HG03108 (cell line): ENCODE measurements around the gene TSPO.
"Not testable (repeated sequence)": the region's sequence is repeated elsewhere in the genome, so short reads cannot be mapped to it uniquely, and the experiment has no call there.

Source experiments
- ATAC-seq: cut with Tn5 transposase; IDR thresholded peaks from one replicate; pipeline ENCODE4 v1.9.1; 2021; ENCODE audit warnings: moderate library complexity; ENCODE audit not compliant: unreplicated experiment

Gene TSPO

DNA sequence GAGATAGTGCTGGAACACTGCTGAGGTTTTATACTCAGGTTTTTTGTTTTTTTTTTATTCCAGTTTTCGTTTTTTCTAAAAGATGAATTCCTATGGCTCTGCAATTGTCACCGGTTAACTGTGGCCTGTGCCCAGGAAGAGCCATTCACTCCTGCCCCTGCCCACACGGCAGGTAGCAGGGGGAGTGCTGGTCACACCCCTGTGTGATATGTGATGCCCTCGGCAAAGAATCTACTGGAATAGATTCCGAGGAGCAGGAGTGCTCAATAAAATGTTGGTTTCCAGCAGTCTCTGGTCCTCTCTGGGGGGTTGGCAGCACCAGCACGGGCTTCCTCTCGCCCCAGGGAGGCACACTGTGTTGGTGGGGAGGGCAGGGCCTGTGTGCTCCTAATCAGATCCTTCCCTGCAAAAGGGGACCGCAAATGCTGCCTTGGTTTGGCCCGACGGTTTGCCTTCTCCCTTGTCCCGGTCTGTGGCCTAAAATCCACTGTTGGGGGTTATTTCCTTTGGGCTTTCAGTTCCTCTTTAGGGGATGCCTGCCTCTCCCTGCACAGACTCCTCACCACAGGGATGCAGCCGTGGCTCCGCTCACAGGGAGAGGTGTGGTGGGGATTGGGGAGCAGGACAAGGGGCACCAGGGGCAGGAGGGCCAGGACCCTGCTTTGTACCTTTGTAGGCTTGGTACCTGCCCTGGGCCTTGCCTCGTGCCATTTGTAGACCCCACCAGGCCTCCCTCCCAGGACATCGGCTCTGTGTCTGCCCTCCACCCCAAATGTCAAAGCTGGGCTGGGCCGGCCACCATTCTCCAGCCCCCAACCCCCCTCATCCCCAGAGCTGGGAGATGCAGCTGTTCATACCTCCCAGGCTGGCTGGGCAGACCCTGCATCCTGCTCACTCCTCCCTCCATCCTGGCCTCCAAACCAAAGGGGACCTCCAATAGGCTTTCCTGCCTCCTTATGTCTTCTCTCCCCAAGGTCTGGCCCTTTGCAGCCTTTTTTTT, 21.6 kb upstream of the TSPO start:
- no peak for ATAC-seq

DNA sequence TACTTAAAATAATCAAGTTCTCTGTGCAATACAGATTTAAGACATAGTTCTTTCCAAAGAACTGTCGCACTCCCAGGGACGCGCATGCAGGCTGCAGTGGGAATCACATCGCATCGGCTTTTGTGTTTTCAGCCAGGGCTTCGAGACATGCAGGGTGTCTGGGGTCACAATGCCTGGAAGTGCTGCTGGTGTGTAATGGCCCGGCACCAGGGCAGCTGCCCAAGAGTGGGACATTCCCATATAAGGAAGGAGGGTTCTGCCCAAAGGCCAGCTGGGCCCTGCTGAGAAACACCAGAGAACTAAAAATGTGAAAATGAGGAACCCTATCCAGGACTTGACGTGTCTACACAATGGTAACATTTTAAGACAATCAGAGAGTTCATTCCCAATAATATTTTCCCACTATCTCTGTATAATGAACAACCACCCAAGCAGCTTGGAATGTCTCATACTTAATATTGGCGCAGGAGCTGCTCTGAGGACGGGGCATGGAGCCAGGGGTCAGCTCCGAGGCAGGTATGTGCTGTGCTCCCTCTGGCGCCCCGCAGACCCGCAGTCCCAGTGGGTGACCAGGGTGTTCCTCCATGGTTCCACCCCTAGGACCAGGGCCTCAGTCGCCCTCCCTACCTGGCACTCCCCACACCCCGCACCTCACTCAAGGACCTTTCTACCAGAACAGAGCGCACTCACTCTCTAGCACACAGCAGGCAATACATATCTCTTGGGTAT, 19.4 kb upstream of the TSPO start:
- no peak for ATAC-seq

DNA sequence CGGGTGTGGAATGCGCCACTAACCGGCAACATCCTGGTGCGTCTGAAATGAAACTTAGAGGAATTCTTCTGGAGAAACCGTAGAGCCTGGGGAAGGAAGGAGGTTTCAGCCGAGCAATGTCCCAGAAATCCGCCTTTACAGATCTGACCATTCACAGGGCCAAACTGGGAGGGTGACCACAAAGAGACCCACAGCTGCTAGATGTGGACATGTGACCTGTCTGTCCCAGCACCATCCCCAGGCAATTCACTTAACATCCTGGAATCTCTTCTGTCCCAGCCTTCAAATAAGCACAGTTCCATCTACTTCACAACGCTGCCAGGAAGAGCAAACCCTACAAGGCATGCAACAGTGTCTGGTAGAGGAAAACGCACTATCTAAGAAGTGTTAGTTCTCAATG, 18.0 kb upstream of the TSPO start:
- ATAC-seq: no peak

DNA sequence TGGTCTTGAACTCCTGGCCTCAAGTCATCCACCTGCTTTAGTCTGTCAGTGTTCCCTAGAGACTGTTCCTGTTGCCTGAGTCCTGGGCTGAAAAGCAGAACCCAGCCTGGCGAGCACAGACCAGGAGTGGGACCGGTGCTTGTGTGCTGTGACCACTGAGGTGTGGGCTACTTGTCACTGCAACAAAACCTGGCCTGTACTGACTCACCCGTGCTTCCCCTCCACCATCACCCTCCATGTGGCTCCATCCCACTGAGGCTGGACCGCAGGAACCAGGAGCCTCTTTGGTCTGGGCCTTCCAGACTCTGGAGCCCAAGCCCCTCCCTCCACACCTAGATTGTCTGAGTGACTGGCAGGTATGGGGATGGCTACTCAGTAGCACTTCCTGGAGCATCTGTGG, 16.8 kb upstream of the TSPO start:
- ATAC-seq: no peak

DNA sequence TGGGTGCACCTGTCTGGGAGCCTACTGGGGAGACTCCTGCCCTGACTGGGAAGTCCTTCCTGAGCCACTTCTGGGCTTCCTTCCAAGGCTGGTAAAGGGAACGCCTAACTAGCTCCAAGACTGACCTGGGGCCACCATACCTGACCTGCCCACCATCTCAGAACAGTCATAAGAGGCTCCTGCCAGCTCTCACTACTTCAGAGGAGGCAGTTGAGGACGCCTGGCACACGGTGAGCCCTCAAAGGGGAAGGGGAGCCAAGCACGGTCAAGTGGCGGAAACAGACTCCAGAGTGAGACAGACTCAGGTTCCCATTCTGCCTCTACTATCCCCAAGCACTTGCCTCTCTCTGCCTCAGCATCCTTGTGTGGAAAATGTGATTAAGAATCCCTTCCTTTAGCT, 15.8 kb upstream of the TSPO start:
- ATAC-seq: no peak

DNA sequence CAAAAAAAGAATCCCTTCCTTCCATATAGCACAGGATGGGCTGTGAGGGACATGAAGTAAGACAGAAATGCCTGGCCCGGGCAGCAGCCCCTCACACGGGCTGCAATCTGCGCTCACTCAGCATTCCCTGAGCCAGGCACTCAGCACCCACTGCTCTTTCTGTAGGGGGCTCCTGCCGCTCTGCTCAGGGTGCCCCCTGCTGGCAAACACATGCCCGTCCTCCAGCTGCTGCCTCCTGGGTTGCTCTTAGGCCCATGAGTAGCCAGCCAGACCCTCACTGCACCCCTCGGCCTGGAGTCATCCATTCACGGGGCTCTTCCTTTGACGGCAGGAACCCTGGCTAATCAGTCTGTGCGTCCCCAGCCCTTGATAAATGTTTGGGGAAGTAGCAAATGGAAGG, 15.1 kb upstream of the TSPO start:
- no peak for ATAC-seq

DNA sequence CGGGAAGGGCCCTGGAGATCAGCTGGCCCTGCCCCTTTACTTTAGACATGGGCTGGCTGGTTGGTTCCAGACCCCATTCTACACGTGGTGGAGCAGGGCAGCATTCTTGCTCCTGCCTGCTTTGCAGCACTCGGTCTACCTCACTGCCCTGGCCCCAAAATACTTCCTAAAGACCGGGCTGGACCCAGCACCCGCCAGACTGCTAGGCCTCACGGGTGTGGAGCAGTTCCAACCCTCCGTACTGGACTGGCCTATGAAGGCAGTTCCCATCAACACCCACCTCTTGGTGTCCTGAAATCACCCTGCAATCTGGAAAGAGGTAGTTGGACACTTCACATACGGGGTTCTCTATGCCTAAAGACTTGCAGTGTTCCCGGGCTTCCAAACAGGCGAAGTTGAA, 14.6 kb upstream of the TSPO start:
- no peak for ATAC-seq

DNA sequence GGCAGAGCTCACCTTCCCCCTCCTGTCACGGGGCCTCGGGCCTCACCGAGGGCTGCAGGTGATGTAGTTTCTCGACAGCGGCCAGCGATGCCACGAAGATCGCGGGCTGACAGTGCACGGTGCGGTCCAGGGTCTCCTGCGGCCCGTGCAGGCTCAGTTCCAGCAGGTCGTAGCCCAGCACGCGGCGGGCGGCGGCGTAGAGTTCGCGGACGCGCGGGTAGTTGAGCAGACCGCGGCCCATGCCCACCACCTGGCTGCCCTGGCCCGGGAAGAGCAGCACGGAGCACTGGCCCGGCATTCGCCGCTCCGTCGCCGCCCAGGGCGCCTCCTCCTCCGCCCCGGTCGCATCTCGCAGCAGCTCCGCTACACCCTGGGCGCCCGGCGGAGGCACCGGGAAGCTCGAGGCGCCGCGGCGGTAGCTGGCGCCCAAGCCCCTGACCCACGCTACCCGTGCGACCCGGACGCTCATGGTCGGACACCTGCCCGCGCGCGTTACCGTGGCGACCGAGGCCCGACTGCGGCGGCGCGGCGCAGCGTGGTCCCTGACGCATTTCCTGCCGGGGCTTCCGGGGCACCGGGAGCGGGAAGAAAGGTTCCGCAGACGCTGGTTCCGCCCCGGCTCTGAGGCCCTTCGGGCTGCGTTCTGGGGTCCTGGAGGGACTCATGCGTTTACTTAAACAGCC, 8.3 kb upstream of the TSPO start, which contains the start of gene MCAT:
Gene MCAT (minus strand): TSS at position 519 of the 683 bp plus-strand sequence. CDS start 50 bp downstream, at position 469.
- ATAC-seq: peak; percentile 78

DNA sequence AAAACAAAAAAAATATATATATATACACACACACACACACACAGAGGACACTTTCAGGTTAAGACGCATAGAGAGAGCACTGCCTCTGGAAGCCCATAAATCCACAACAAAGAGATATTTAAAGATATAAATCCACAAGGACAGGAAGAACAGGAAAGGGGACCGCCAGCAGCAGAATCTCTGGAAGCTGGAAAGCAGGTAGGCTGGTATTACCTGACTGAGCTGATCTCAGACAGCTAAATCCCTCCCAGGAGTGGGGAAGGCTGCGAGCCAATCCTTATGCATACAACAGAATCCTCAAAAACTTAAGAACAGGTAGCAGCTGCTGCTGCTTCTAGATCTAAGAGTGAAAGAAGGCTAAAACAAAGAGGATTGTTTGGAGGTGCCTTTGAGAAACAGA, 6.4 kb upstream of the TSPO start:
- no peak for ATAC-seq

DNA sequence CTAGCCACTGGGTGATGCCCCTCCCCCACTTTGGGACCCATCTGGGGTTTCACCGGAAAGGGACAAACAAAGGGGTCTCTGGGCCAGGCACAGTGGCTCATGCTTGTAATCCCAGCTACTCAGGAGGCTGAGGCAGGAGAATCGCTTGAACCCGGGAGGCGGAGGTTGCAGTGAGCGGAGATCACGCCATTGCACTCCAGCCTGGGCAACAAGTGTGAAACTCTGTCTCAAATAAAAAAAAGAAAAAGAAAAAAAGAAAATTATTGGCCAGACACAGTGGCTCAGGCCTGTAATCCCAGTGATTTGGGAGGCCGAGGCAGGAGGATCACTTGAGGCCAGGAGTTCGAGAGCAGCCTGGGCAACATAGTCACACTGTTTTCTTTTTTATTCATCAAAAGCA, 6.0 kb upstream of the TSPO start:
- ATAC-seq: not testable (repeated sequence)

DNA sequence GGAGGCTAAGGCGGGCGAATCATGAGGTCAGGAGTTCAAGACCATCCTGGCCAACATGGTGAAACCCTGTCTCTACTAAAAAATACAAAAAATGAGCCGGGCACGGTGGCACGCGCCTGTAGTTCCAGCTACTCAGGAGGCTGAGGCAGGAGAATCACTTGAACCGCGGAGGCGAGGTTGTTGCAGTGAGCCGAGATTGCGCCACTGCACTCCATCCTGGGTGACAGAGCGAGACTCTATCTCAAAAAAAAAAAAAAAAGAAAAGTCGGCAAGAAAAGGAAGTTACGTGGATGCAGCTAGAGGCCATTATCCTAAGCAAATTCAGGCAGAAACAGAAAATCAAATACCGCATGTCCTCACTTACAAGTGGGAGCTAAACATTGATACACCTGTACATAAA, 5.0 kb upstream of the TSPO start:
- ATAC-seq: not testable (repeated sequence)

DNA sequence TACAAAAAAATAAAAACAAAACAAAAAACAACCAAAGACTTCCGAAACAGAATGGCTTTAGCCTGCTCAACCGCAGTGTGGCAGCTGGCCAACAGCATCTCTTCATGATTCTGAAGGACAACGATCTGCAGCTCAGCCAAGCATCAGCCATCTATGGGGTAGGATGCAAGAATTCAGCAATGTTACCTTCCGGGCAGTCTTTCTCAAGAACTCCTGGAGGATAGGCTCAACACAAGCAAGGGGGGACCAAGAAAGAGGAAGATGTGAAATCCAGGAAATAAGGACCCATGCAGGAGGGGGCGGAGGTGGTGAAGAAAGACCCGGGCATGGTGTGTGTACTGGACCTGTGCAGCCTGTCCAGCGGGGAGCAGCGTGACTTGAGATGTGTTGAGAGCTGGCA, 3.5 kb upstream of the TSPO start:
- ATAC-seq: no peak

DNA sequence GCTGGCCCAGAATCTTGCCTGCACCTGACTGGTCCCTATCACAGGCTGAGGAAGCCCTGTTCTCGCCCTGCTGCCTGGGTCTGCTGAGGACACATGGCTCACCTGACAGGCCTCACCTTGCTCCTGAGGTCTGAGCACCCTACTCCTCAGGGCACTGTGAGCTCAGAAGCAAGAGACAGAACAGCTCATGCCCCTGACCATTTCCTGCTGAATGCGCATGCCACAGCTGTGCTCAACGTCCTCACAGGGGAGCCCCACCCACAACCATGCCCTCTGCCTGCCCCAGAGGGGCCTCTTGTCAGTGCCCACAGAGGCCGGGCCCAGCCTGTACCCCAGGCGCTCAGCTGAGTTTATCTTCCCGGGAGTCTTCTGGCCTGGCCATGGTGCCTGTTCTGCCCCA, 2.8 kb upstream of the TSPO start:
- no peak for ATAC-seq

DNA sequence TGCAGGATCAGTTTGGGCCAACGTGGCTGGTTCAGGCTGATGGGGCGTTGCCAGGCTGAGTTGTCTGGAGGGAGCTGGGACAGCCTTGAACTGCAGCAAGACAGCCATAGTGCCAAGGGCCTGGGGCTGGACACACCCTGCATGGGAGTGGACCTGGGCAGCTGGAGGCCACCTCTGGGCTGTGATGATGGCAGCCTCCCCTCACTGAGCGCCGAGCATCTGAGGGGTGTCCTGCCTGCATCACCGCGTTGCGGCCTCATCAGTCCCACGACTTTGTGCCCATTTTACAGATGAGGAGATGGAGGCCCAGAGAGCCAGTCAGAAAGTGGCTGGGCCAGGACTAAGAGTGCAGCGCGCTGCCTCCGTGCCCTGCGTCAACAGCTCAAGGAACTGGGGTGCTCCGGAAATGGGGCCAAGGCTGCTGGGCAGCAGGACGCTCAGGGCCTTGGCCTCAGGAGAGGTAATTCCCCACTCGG, 590 bp upstream of the TSPO start:
- ATAC-seq: no peak

DNA sequence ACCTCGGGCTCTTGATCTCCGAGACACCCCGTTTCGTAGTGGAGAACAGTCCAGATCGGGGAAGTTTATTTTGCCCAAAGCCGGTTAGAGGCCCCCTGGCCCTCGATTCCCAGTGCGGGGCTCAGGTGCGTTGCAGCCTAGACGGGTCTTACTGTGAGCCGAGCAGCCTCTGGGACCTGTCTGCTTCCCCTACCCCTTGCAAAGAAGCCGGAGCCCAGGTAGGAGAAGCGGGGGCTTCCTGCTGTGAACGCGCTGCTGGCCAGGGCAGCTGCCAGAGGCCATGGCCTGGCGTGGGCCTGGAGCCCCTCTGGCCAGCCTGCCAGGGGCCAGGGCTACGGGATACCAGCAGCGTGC, 621 bp downstream of the TSPO start:
- no peak for ATAC-seq

DNA sequence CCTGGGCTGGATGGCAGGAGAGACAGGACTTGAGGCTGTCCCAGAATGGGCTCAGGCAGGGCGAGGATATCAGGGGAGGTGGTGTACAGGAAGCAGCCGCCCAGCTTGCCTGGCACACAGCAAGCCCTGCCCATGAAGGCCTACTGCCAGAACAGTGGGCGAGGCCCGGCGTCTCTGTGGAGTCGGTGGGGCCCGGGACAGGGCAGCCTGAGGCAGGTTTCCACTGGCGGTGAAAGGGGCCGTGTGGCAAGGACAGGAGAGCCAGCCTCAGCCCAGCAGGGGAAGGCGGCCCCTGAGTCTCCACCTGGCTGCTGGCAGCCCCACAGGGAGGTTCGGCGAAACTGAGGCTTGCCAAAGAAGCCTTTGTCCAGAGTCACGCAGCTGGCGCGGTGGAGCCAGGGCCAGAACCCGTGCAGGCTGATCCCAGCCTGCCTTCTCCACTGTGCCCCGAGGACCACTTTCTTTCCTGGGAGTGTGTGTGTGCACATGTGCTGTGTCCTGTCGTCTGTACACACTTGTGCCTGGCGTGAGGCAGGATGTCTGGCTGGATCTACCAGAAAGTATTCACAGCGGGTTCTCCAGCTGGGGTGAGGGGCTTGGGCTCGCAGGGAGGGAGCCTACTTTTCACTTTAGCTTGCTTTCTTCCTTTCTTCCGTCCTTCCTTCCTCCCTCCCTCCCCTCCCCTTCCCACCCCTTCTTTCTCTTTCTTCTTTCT, 1.2 kb downstream of the TSPO start:
- ATAC-seq: no peak

DNA sequence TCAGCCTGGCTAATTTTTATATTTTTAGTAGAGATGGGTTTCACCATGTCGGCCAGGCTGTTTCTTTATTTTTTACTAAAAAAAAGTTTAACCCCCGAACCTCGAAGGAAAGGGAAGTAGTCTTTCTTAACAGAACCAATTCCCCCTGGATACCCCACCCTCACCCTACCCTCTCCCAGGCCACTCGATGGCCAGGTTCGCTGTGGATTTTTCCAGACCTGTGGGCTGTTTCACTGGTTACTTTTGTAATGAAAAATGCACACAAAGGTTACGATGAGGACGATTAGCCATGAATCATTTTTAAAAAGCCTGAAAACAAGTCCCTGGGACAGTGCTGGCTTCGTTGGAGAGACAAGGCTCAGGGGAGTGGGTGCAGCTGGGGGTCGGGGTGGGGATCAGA, 2.5 kb downstream of the TSPO start:
- no peak for ATAC-seq

DNA sequence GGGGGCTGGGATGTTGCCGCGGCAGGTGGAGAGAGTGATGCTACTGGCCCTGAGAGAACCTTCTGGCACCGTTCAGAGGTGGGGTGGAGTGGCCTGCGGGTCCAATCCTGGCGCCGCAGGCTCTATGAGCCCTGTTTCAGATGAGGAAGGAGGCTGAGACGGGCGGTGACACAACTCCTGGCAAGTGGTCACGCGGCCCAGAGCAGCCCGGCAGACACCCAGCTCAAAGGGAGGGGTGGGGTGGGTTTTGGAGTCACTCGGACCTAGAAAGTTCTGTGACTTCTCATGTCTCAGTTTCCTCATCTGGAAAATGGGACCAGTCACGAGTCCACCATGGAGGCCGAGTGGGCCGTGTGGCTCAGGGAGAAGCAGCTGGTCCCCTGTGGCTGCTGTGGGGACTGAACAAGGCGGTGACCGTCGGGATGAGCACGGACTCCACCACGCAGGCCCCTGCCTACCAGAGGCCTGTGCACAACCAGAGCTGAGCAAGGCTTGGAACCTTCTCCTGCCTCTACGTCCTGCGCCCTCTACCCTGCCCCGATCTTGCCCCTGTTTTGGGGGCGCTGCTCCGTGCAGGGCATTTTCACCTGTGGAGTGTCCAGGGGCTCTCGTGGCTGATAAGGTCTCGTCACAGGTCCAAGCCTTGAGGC, 3.7 kb downstream of the TSPO start:
- ATAC-seq: no peak

DNA sequence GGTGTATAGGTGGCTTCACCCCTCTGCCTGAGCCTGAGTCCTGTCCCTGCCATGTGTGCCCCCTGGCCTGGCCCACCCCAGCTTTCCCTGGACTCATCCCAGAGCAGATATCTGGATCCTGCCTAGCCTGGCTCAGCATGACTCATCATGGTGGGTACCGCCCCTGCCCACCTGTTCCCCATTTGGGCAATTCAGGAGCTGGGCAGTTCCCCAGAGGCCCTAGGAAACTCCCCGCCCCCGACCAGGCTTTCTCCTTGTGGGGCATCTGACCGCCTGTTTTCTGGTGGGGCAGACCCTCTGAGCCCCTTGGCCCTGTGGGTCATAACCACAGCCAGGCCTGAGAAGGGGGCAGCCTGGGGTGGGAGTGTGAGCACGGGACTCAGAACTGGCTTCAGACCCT, 4.4 kb downstream of the TSPO start:
- no peak for ATAC-seq

DNA sequence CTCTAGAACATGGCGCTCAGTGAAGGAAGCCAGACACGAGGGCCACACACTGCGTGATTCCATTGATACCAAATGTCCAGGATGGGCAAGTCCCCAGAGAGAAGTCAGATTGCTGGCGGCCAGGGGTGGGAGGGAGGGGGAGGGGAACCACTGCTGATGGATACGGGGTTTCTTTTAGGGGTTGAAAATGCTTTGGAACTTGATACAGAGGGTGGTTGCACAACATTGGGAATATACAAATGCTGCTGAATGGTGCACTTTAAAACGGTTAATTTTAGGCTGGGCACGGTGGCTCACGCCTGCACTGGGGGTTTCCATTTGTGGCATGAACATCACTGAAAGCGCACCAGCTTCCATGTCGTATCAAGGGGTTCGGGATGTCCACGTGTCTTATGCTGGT, 5.1 kb downstream of the TSPO start:
- ATAC-seq: no peak
